Sigmoid colon (tissue), 7 donors: ENCODE results near the gene ATP2B2. TPM values are rescaled to one million over a fixed set of nuclear protein-coding genes. Genes with fewer than 3 reads are reported as not detected.

ENCODE experiments used
- DNase-seq: peaks from one replicate; pipeline ENCODE4 v3.0.0-alpha.2; 2019
- H3K27ac ChIP-seq, 4 donors: fragments of 200-600 bp; sonication (generic); one replicate each; pipeline ENCODE4 v1.5.1; 2016 to 2019; ENCODE audit warnings: mild to moderate bottlenecking in 1 of 4
- H3K27me3 ChIP-seq, 3 donors: fragments of 200-600 bp; sonication (generic); one replicate each; pipeline ENCODE4 v1.5.1; 2019; ENCODE audit warnings: mild to moderate bottlenecking in 1 of 3
- H3K36me3 ChIP-seq, 4 donors: fragments of 200-600 bp; sonication (generic); one replicate each; pipeline ENCODE4 v1.5.1; 2016 to 2019
- H3K4me1 ChIP-seq, 4 donors: fragments of 200-600 bp; sonication (generic); one replicate each; pipeline ENCODE4 v1.5.1; 2017 to 2019
- H3K4me3 ChIP-seq, 4 donors: fragments of 200-600 bp; sonication (generic); one replicate each; pipeline ENCODE4 v1.5.1; 2017 to 2019; ENCODE audit warnings: mild to moderate bottlenecking in 2 of 4, moderate library complexity in 1 of 4
- H3K9me3 ChIP-seq, 4 donors: fragments of 200-600 bp in 3 of 4; sonication (generic) in 3 of 4; one replicate each; pipeline versions ENCODE4 v1.5.1 to v1.6.1; 2013 to 2019
- CTCF ChIP-seq, 4 experiments: fragments of 450-650 bp in 3 of 4; fragments of 200-600 bp in 1 of 4; IDR thresholded peaks; one replicate each; pipeline ENCODE4 v1.5.1; 2016 to 2019; ENCODE audit warnings: antibody characterized with exemption in 4 of 4, mild to moderate bottlenecking in 3 of 4, moderate library complexity in 2 of 4
- EP300 ChIP-seq, 4 donors: sonication (generic); formaldehyde crosslinking; IDR thresholded peaks; one replicate each; pipeline ENCODE4 v1.6.1; 2017; ENCODE audit warnings: antibody characterized with exemption in 4 of 4
- POLR2A ChIP-seq, 2 donors: fragments of 450-650 bp; IDR thresholded peaks; one replicate each; pipeline ENCODE4 v1.6.1; 2016; ENCODE audit warnings: antibody characterized with exemption in 2 of 2, mild to moderate bottlenecking in 2 of 2, moderate library complexity in 2 of 2
- POLR2AphosphoS5 ChIP-seq, 4 donors: sonication (generic); formaldehyde crosslinking; IDR thresholded peaks; one replicate each; pipeline ENCODE4 v1.6.1; 2017; ENCODE audit warnings: antibody characterized with exemption in 4 of 4
- WGBS, 2 donors: extraction: QIAGEN DNeasy Blood & Tissue Kit; methylation state at CpG; one replicate each; pipeline ENCODE4 v1.1.7; 2013; 5-methylcytosine and 5-hydroxymethylcytosine counted together
- intact Hi-C: fragments of 100-400 bp; cut with DNase I; formaldehyde crosslinking; loops from one replicate; pipeline ENCODE4 v1.15.1; 2023
- polyA plus RNA-seq, 3 donors: library from polyadenylated mRNA; stranded (reverse); fragments of 200-250 nt; gene quantifications; one replicate each; pipeline ENCODE4 v1.2.3, GENCODE V29; 2013
- total RNA-seq, 4 donors: library from RNA; depleted of rRNA; stranded (reverse); fragments of >200 nt; gene quantifications; one replicate each; pipeline ENCODE4 v1.1.0, GENCODE V29; 2016
- donor health status: healthy with polysubstance abuse.
- donor health status: Bipolar disorder and iron deficiency.
- donor health status: healthy.

Gene ATP2B2
- total and polyA plus RNA-seq, 7 donors = under 0.01 to 0.83 (median 0.23) TPM; not detected in 3

- H3K4me1 ChIP-seq = no peaks in the 10 kb centered on the region
- H3K27me3 ChIP-seq = no peaks in the 10 kb centered on the region
- intact Hi-C loops = no loop called here
- no peak for DNase-seq
- no peaks in the 10 kb centered on the region for H3K9me3 ChIP-seq
- no peak overlapping the region for H3K4me3 ChIP-seq
- WGBS, 2 donors = 81 to 87% methylated on average over 7 of the region's 7 CpGs
- H3K27ac ChIP-seq = no peak overlapping the region
- no peaks in the 10 kb centered on the region for H3K36me3 ChIP-seq
- TF ChIP-seq POLR2AphosphoS5 (IDR thresholded peaks at IDR 0.05) (no peak), POLR2A (IDR thresholded peaks at IDR 0.05) (no peak), CTCF (IDR thresholded peaks at IDR 0.05) (no peak), EP300 (IDR thresholded peaks at IDR 0.05) (no peak)
Observed at GRCh38 chr3:10532939-10533736, 27.8 kb upstream of the ATP2B2 start.

- TF ChIP-seq CTCF (IDR thresholded peaks at IDR 0.05) = no peak
- no peak for TF ChIP-seq POLR2A (IDR thresholded peaks at IDR 0.05)
- no peak for TF ChIP-seq EP300 (IDR thresholded peaks at IDR 0.05)
- TF ChIP-seq POLR2AphosphoS5 (IDR thresholded peaks at IDR 0.05) = no peak
- peaks cover 0 to 13% (median 0%) of the 10 kb centered on the region in 3 donors for H3K27me3 ChIP-seq
- H3K9me3 ChIP-seq = no peaks in the 10 kb centered on the region
- no peaks in the 10 kb centered on the region for H3K36me3 ChIP-seq
- H3K4me1 ChIP-seq = no peaks in the 10 kb centered on the region
- WGBS, 2 donors = 52 to 70% methylated on average over 6 of the region's 6 CpGs
- H3K4me3 ChIP-seq = no peak overlapping the region
- intact Hi-C loops = no loop called here
- no peak for DNase-seq
- no peak overlapping the region for H3K27ac ChIP-seq
Observed at GRCh38 chr3:10531031-10531430, 25.6 kb upstream of the ATP2B2 start.

- Histone ChIP-seq H3K27me3 (peaks cover 0 to 16% (median 0%) of the 10 kb centered on the region in 3 donors), H3K4me3 (no peak overlapping the region), H3K4me1 (no peaks in the 10 kb centered on the region), H3K36me3 (no peaks in the 10 kb centered on the region), H3K9me3 (no peaks in the 10 kb centered on the region), H3K27ac (no peak overlapping the region)
- intact Hi-C loops = no loop called here
- 76 to 80% methylated on average over 13 of the region's 13 CpGs for WGBS, 2 donors
- DNase-seq = peak; percentile 3
- TF ChIP-seq POLR2AphosphoS5 (IDR thresholded peaks at IDR 0.05) (no peak), POLR2A (IDR thresholded peaks at IDR 0.05) (no peak), EP300 (IDR thresholded peaks at IDR 0.05) (no peak), CTCF (IDR thresholded peaks at IDR 0.05) (no peak)
Observed at GRCh38 chr3:10530241-10530640, 24.9 kb upstream of the ATP2B2 start.

- H3K27me3 ChIP-seq = peaks cover 0 to 19% (median 0%) of the 10 kb centered on the region in 3 donors
- intact Hi-C loops = no loop called here
- 83 to 88% methylated on average over 13 of the region's 13 CpGs for WGBS, 2 donors
- H3K4me1 ChIP-seq = no peaks in the 10 kb centered on the region
- no peak for TF ChIP-seq POLR2A (IDR thresholded peaks at IDR 0.05)
- no peak for TF ChIP-seq POLR2AphosphoS5 (IDR thresholded peaks at IDR 0.05)
- no peak for TF ChIP-seq EP300 (IDR thresholded peaks at IDR 0.05)
- no peak for TF ChIP-seq CTCF (IDR thresholded peaks at IDR 0.05)
- H3K4me3 ChIP-seq = no peak overlapping the region
- H3K36me3 ChIP-seq = no peaks in the 10 kb centered on the region
- H3K27ac ChIP-seq = no peak overlapping the region
- no peaks in the 10 kb centered on the region for H3K9me3 ChIP-seq
- no peak for DNase-seq
Observed at GRCh38 chr3:10529809-10530208, 24.4 kb upstream of the ATP2B2 start.
